ENCODE measurements around the gene AKNAD1. TPM values are rescaled to one million over a fixed set of nuclear protein-coding genes. Genes with fewer than 3 reads are reported as not detected.

AKNAD1 gene
- total and polyA plus RNA-seq, 2 of the 13 experiments (the other 11 are each of a cell fraction or from before 2014, with no cell fraction given): not detected

- TF ChIP-seq, protein P1, sequence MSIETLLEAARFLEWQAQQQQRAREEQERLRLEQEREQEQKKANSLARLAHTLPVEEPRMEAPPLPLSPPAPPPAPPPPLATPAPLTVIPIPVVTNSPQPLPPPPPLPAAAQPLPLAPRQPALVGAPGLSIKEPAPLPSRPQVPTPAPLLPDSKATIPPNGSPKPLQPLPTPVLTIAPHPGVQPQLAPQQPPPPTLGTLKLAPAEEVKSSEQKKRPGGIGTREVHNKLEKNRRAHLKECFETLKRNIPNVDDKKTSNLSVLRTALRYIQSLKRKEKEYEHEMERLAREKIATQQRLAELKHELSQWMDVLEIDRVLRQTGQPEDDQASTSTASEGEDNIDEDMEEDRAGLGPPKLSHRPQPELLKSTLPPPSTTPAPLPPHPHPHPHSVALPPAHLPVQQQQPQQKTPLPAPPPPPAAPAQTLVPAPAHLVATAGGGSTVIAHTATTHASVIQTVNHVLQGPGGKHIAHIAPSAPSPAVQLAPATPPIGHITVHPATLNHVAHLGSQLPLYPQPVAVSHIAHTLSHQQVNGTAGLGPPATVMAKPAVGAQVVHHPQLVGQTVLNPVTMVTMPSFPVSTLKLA (IDR thresholded peaks at IDR 0.05): peak; percentile 76
- TF ChIP-seq ZNF263 (CRISPR knock-in tag; IDR thresholded peaks at IDR 0.05) (peak; percentile 78), ZMAT3 (CRISPR knock-in tag; conservative IDR thresholded peaks at IDR 0.05) (no peak), ZKSCAN5 (CRISPR knock-in tag; IDR thresholded peaks at IDR 0.05) (no peak), RAD21 (CRISPR knock-in tag; IDR thresholded peaks at IDR 0.05) (peak; percentile 66), SIN3A (IDR thresholded peaks at IDR 0.05; ENCODE audit: borderline replicate concordance, low read depth, low read length) (no peak), XRCC5 (optimal IDR thresholded peaks at IDR 0.05; ENCODE audit: low read length) (no peak), TEAD3 (CRISPR knock-in tag; optimal IDR thresholded peaks at IDR 0.05; ENCODE audit: borderline replicate concordance) (peak; percentile 10), RFX3 (CRISPR knock-in tag; IDR thresholded peaks at IDR 0.05) (no peak), MXD3 (CRISPR knock-in tag; IDR thresholded peaks at IDR 0.05) (no peak), TAF1 (CRISPR knock-in tag; IDR thresholded peaks at IDR 0.05) (no peak), STAG1 (CRISPR knock-in tag; IDR thresholded peaks at IDR 0.05) (peak; percentile 66), ZNF746 (CRISPR knock-in tag; IDR thresholded peaks at IDR 0.05) (no peak), SMC3 (IDR thresholded peaks at IDR 0.05; ENCODE audit: low read length) (peak; percentile 92), BHLHE40 (IDR thresholded peaks at IDR 0.05; ENCODE audit: low read length) (peak; percentile 49; the same call in 1 of the 2 replicates), KMT2B (CRISPR knock-in tag; IDR thresholded peaks at IDR 0.05) (no peak), SOX6 (IDR thresholded peaks at IDR 0.05) (no peak), SOX6 (CRISPR knock-in tag; IDR thresholded peaks at IDR 0.05) (no peak), KAT8 (CRISPR knock-in tag; IDR thresholded peaks at IDR 0.05) (no peak), ZNF607 (CRISPR knock-in tag; IDR thresholded peaks at IDR 0.05; ENCODE audit: borderline replicate concordance) (no peak)
- TF ChIP-seq, protein P2, sequence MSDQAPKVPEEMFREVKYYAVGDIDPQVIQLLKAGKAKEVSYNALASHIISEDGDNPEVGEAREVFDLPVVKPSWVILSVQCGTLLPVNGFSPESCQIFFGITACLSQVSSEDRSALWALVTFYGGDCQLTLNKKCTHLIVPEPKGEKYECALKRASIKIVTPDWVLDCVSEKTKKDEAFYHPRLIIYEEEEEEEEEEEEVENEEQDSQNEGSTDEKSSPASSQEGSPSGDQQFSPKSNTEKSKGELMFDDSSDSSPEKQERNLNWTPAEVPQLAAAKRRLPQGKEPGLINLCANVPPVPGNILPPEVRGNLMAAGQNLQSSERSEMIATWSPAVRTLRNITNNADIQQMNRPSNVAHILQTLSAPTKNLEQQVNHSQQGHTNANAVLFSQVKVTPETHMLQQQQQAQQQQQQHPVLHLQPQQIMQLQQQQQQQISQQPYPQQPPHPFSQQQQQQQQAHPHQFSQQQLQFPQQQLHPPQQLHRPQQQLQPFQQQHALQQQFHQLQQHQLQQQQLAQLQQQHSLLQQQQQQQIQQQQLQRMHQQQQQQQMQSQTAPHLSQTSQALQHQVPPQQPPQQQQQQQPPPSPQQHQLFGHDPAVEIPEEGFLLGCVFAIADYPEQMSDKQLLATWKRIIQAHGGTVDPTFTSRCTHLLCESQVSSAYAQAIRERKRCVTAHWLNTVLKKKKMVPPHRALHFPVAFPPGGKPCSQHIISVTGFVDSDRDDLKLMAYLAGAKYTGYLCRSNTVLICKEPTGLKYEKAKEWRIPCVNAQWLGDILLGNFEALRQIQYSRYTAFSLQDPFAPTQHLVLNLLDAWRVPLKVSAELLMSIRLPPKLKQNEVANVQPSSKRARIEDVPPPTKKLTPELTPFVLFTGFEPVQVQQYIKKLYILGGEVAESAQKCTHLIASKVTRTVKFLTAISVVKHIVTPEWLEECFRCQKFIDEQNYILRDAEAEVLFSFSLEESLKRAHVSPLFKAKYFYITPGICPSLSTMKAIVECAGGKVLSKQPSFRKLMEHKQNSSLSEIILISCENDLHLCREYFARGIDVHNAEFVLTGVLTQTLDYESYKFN (CRISPR knock-in tag; conservative IDR thresholded peaks at IDR 0.05): no peak
- TF ChIP-seq, protein P3, sequence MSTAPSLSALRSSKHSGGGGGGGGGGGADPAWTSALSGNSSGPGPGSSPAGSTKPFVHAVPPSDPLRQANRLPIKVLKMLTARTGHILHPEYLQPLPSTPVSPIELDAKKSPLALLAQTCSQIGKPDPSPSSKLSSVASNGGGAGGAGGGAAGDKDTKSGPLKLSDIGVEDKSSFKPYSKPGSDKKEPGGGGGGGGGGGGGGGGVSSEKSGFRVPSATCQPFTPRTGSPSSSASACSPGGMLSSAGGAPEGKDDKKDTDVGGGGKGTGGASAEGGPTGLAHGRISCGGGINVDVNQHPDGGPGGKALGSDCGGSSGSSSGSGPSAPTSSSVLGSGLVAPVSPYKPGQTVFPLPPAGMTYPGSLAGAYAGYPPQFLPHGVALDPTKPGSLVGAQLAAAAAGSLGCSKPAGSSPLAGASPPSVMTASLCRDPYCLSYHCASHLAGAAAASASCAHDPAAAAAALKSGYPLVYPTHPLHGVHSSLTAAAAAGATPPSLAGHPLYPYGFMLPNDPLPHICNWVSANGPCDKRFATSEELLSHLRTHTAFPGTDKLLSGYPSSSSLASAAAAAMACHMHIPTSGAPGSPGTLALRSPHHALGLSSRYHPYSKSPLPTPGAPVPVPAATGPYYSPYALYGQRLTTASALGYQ (CRISPR knock-in tag; IDR thresholded peaks at IDR 0.05): no peak
Measured at GRCh38 chr1:108828074-108828961, 28.6 kb downstream of the AKNAD1 start (continued).
